Fibroblast of lung (primary cell): ENCODE measurements around the gene LRRK2. TPM values are rescaled to one million over a fixed set of nuclear protein-coding genes. Genes with fewer than 3 reads are reported as not detected.

Source experiments
- DNase-seq, 2 donors: peaks; one replicate each; pipeline versions ENCODE4 v3.0.0 to v3.0.0-alpha.2; 2010; ENCODE audit warnings: low read depth in 2 of 2
- H2AFZ ChIP-seq: 2 replicates; pipeline ENCODE4 v1.5.1; 2012; ENCODE audit warnings: low read length, control low read depth, inconsistent platforms
- H3K27ac ChIP-seq: 2 replicates; pipeline ENCODE4 v1.5.1; 2011; ENCODE audit warnings: low read length, control low read depth; ENCODE audit not compliant: insufficient read depth
- H3K27me3 ChIP-seq: 2 replicates; pipeline ENCODE4 v1.5.1; 2011; ENCODE audit warnings: mild to moderate bottlenecking, low read length; ENCODE audit not compliant: control insufficient read depth, insufficient read depth
- H3K36me3 ChIP-seq: 2 replicates; pipeline ENCODE4 v1.5.1; 2011; ENCODE audit warnings: low read length; ENCODE audit not compliant: control insufficient read depth, insufficient read depth
- H3K4me1 ChIP-seq: 2 replicates; pipeline ENCODE4 v1.5.1; 2011; ENCODE audit warnings: low read length; ENCODE audit not compliant: control insufficient read depth, insufficient read depth; ENCODE audit errors: extremely low read depth
- H3K4me2 ChIP-seq: 2 replicates; pipeline ENCODE4 v1.5.1; 2011; ENCODE audit warnings: low read length, control low read depth; ENCODE audit not compliant: insufficient read depth; ENCODE audit errors: extremely low read depth
- H3K4me3 ChIP-seq, 4 experiments: fragments of 200-600 bp in 1 of 4; sonication (generic) in 1 of 4; replicated peaks in 1 of 4; 2 replicates each; pipeline ENCODE4 v1.5.1; 2011 to 2016; ENCODE audit warnings: low read length in 4 of 4, low read depth in 3 of 4, mild to moderate bottlenecking in 3 of 4, control low read depth in 2 of 4, inconsistent platforms in 1 of 4, mixed read lengths in 1 of 4; ENCODE audit not compliant: insufficient read depth in 1 of 4; ENCODE audit errors: control extremely low read depth in 1 of 4
- H3K79me2 ChIP-seq: 2 replicates; pipeline ENCODE4 v1.5.1; 2012; ENCODE audit warnings: mild to moderate bottlenecking, low read length, inconsistent platforms; ENCODE audit not compliant: control insufficient read depth, insufficient read depth
- H3K9ac ChIP-seq: 2 replicates; pipeline ENCODE4 v1.5.1; 2011; ENCODE audit warnings: mild to moderate bottlenecking, low read length, control low read depth; ENCODE audit not compliant: insufficient read depth
- H3K9me3 ChIP-seq: 2 replicates; pipeline ENCODE4 v1.5.1; 2012; ENCODE audit warnings: low read depth, low read length; ENCODE audit not compliant: control insufficient read depth, insufficient read depth
- H4K20me1 ChIP-seq: 2 replicates; pipeline ENCODE4 v1.5.1; 2011; ENCODE audit warnings: low read length; ENCODE audit not compliant: control insufficient read depth, insufficient read depth; ENCODE audit errors: extremely low read depth
- CTCF ChIP-seq, 2 donors: IDR thresholded peaks in 1 of 2; conservative IDR thresholded peaks in 1 of 2; 1 replicate in 1 of 2; 2 replicates in 1 of 2; pipeline ENCODE4 v1.5.1; 2011 to 2012; ENCODE audit warnings: low read length in 2 of 2, control low read depth in 1 of 2, inconsistent platforms in 1 of 2, low read depth in 1 of 2, mild to moderate bottlenecking in 1 of 2
- EZH2 ChIP-seq: IDR thresholded peaks from 2 replicates; pipeline ENCODE4 v1.5.1; 2012; ENCODE audit warnings: low read length, control low read depth, mild to moderate bottlenecking; ENCODE audit errors: missing control alignments
- polyA plus RNA-seq, 2 donors: library from polyadenylated mRNA; depleted of rRNA in 1 of 2; stranded (reverse) in 1 of 2; unstranded in 1 of 2; fragments of >200 nt; gene quantifications; 2 replicates each; pipeline ENCODE4 v1.2.1, GENCODE V29; 2011 to 2012; ENCODE audit warnings: missing spikeins in 1 of 2
- total RNA-seq: library from RNA; depleted of rRNA; stranded (reverse); fragments of >200 nt; gene quantifications from 2 replicates; pipeline ENCODE4 v1.2.1, GENCODE V29; 2014

The LRRK2 gene
- total and polyA plus RNA-seq, 2 donors (not counting 1 experiment from before 2014, with no cell fraction given): 2.2 to 14.0 TPM

DNA sequence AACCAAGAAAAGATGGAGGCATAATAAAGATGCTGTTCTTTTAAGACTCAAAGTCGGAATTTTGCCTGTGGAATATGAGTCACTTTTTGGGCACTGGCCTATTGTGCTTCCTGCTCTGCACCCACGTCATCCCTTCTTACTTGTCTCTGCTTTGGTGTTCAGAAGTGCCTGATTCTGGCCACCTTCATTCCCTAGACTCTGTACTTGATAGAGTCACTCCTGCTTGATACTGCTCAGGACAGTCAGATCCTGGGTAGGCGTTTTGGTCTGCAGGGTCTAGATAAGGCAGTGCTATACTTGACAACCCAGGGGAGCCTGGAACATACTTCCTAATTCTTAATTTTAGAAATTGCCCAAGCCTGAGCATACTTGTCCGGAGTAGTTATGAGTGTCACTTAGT, 1.9 kb downstream of the LRRK2 start:
- peak overlapping the region; percentile 80 for H2AFZ ChIP-seq

DNA sequence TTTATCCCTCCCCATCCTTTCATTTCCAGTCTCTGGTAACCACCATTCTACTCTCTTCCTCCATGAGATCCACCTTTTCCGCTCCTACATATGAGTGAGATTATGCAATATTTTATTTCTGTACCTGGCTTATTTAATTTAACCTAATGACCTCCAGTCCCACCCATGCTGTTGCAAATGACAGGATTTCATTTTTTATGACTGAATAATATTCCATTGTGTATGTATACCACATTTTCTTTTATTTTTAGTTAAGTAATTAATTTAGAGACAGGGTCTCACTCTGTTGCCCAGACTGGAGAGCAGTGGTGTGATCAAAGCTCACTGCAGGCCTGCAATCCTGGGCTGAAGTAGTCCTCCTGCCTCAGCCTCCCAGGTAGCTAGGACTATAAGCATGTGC, 2.6 kb downstream of the LRRK2 start:
- H4K20me1 ChIP-seq: no peaks in the 10 kb centered on the region
- no peak overlapping the region for H3K9ac ChIP-seq
- no peaks in the 10 kb centered on the region for H3K79me2 ChIP-seq
- no peak overlapping the region for H3K27ac ChIP-seq
- no peak for DNase-seq
- no peak overlapping the region for H3K4me2 ChIP-seq
- H3K4me1 ChIP-seq: peaks cover 4% of the 10 kb centered on the region
- no peaks in the 10 kb centered on the region for H3K9me3 ChIP-seq
- no peak overlapping the region for H3K4me3 ChIP-seq
- H3K27me3 ChIP-seq: no peaks in the 10 kb centered on the region
- TF ChIP-seq EZH2 (no peak), CTCF (conservative IDR thresholded peaks at IDR 0.05 in 1 of 2, IDR thresholded peaks at IDR 0.05 in 1 of 2; ENCODE audit: low read depth in 1 of 2, low read length in 2 of 2) (no peak)
- H3K36me3 ChIP-seq: no peaks in the 10 kb centered on the region
- no peak overlapping the region for H2AFZ ChIP-seq

More for the DNA sequence above, 1.9 kb downstream of the LRRK2 start:
- no peaks in the 10 kb centered on the region for H4K20me1 ChIP-seq
- peak; percentile 77 to 90 for DNase-seq
- peak overlapping the region; percentile 94 for H3K4me2 ChIP-seq
- H3K9ac ChIP-seq: no peak overlapping the region
- peak overlapping the region; percentile 55 for H3K27ac ChIP-seq
- TF ChIP-seq CTCF (conservative IDR thresholded peaks at IDR 0.05 in 1 of 2, IDR thresholded peaks at IDR 0.05 in 1 of 2; ENCODE audit: low read depth in 1 of 2, low read length in 2 of 2) (no peak), EZH2 (no peak)
- H3K36me3 ChIP-seq: no peaks in the 10 kb centered on the region
- no peaks in the 10 kb centered on the region for H3K79me2 ChIP-seq
- H3K27me3 ChIP-seq: no peaks in the 10 kb centered on the region
- peaks cover 4% of the 10 kb centered on the region for H3K4me1 ChIP-seq
- H3K9me3 ChIP-seq: no peaks in the 10 kb centered on the region
- H3K4me3 ChIP-seq: peak overlapping the region in 3 of 4 experiments; percentile 24 to 81 (median 74)

- H3K9me3 ChIP-seq: no peaks in the 10 kb centered on the region
- H3K4me1 ChIP-seq: peaks cover 4% of the 10 kb centered on the region
- no peaks in the 10 kb centered on the region for H3K79me2 ChIP-seq
- no peaks in the 10 kb centered on the region for H3K36me3 ChIP-seq
- H3K9ac ChIP-seq: no peak overlapping the region
- no peaks in the 10 kb centered on the region for H4K20me1 ChIP-seq
- H3K4me3 ChIP-seq: no peak overlapping the region
- H2AFZ ChIP-seq: no peak overlapping the region
- H3K27ac ChIP-seq: no peak overlapping the region
- no peaks in the 10 kb centered on the region for H3K27me3 ChIP-seq
- no peak for DNase-seq
- H3K4me2 ChIP-seq: no peak overlapping the region
- TF ChIP-seq EZH2 (no peak), CTCF (conservative IDR thresholded peaks at IDR 0.05 in 1 of 2, IDR thresholded peaks at IDR 0.05 in 1 of 2; ENCODE audit: low read depth in 1 of 2, low read length in 2 of 2) (no peak)
Observed at GRCh38 chr12:40228727-40229126, 3.9 kb downstream of the LRRK2 start.
